Caco-2 (cell line): ENCODE results near the gene TEAD1. TPM values are rescaled to one million over a fixed set of nuclear protein-coding genes. Genes with fewer than 3 reads are reported as not detected.

ENCODE experiments used
- BruUV-seq: library from RNA; stranded (reverse); fragments of 400-500 nt; replicated peaks from 2 replicates; lab custom pipeline; 2021; lab: Mats Ljungman, UMichigan
- CTCF ChIA-PET: fragments of 300-600 bp; sonication (Branson Sonifier 250); formaldehyde crosslinking; loops from one replicate; lab custom pipeline; 2022; ENCODE audit warnings: antibody characterized with exemption; lab: Charles Lee
- POLR2A ChIA-PET: fragments of 300-600 bp; sonication (Branson Sonifier 250); formaldehyde crosslinking; loops from one replicate; lab custom pipeline; 2022; ENCODE audit warnings: antibody characterized with exemption; lab: Charles Lee
- DNase-seq, 2 experiments: peaks; one replicate each; pipeline versions ENCODE4 v3.0.0 to v3.0.0-alpha.2; 2020 to 2022
- H3K27me3 ChIP-seq: replicated peaks from 2 replicates; pipeline ENCODE4 v1.6.0; 2011; ENCODE audit warnings: low read length; ENCODE audit not compliant: control insufficient read depth, insufficient read depth
- H3K36me3 ChIP-seq: 2 replicates; pipeline ENCODE4 v1.5.1; 2011; ENCODE audit warnings: low read length; ENCODE audit not compliant: control insufficient read depth, insufficient read depth
- H3K4me1 ChIP-seq: fragments of 250-450 bp; sonication (Bioruptor Pico); 2 replicates; pipeline ENCODE4 v1.5.1; 2020; ENCODE audit warnings: mild to moderate bottlenecking
- H3K4me3 ChIP-seq: 2 replicates; pipeline ENCODE4 v1.5.1; 2011; ENCODE audit warnings: low read depth, mild to moderate bottlenecking, control low read depth, low read length
- H3K9me3 ChIP-seq: fragments of 250-450 bp; sonication (Bioruptor Pico); 2 replicates; pipeline ENCODE4 v1.5.1; 2020; ENCODE audit warnings: mild to moderate bottlenecking, moderate library complexity
- H3K27ac Mint-ChIP-seq: one replicate; pipeline ENCODE4 v1.8.0; 2022; ENCODE audit warnings: mixed read lengths; ENCODE audit not compliant: unreplicated experiment
- H3K27me3 Mint-ChIP-seq: one replicate; pipeline ENCODE4 v1.8.0; 2022; ENCODE audit warnings: mixed read lengths; ENCODE audit not compliant: insufficient read depth, unreplicated experiment
- H3K36me3 Mint-ChIP-seq: one replicate; pipeline ENCODE4 v1.8.0; 2022; ENCODE audit warnings: mild to moderate bottlenecking, mixed read lengths; ENCODE audit not compliant: insufficient read depth, unreplicated experiment
- H3K4me1 Mint-ChIP-seq: one replicate; pipeline ENCODE4 v1.8.0; 2022; ENCODE audit warnings: low read depth, mixed read lengths; ENCODE audit not compliant: unreplicated experiment
- H3K4me3 Mint-ChIP-seq: one replicate; pipeline ENCODE4 v1.8.0; 2022; ENCODE audit warnings: mild to moderate bottlenecking, moderate library complexity, mixed read lengths; ENCODE audit not compliant: unreplicated experiment
- H3K9me3 Mint-ChIP-seq: one replicate; pipeline ENCODE4 v1.8.0; 2022; ENCODE audit warnings: mixed read lengths; ENCODE audit not compliant: unreplicated experiment
- intact Hi-C: fragments of 100-400 bp; cut with micrococcal nuclease; formaldehyde crosslinking; loops from one replicate; pipeline ENCODE4 v1.10.0; 2022; ENCODE audit not compliant: unreplicated experiment
- total RNA-seq: library from RNA; stranded (reverse); gene quantifications from 2 replicates; pipeline ENCODE4 v1.2.3, GENCODE V29; 2022
- TF ChIP-seq, protein P1 (sequence below), 2 experiments: fragments of 200-600 bp in 1 of 2; IDR thresholded peaks; 1 replicate in 1 of 2; 2 replicates in 1 of 2; pipeline versions ENCODE4 v1.5.1 to v1.8.0; 2011 to 2022; ENCODE audit warnings: antibody characterized with exemption in 1 of 2, control low read depth in 1 of 2, inconsistent platforms in 1 of 2, low read depth in 1 of 2, low read length in 1 of 2, mild to moderate bottlenecking in 1 of 2, moderate library complexity in 1 of 2; ENCODE audit not compliant: insufficient read depth in 1 of 2, severe bottlenecking in 1 of 2, unreplicated experiment in 1 of 2

TEAD1 gene
- total RNA-seq, 1 experiment from 2014 or later, result 144 TPM

DNA sequence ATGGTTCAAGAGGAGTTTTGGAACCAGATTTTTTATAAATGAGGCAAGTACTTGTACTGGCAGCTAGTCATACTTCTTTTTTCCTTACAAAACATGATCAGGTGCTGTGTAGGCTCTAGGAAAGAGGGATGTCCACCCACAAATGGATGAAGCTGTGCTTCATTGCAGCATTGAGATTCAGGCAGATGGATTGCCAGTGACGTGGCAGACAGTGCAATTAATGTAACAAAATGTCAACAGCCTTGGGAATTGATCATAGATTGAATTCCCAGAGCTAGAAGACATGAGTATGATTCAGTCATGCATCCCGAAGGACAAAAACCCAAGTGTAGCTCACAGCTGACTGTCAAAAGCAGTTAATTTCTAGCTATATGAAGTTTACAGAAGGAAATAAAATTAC lies 235.7 kb downstream of the TEAD1 start:
- no TSS peak for BruUV-seq
- CTCF ChIA-PET, result no interaction called here

DNA sequence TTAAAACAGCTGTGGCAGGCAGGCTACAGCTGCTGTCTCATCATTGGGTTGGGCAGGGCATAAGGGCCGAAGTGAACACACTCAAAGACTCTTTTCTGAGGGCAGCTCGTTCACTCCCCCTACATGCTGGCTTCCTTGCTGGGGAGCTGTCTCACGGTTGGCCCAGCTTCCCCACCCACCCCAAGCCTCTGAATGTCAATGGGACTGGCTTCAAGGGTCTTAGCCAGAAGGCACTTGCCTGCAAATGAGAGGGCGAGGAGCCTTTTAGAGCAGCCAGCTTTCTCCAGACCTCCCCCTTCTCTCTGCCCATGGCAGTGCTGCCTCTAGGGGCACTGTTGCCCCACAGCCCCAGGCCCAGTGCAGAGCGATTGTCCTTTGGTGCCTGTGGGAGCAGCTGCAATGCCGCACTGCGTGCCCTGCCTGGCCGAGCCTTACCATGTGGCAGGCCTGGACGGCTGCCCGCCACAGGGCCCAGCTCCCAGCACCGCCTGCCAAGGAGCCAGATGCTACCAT lies 240.2 kb downstream of the TEAD1 start:
- TF ChIP-seq, protein P1, sequence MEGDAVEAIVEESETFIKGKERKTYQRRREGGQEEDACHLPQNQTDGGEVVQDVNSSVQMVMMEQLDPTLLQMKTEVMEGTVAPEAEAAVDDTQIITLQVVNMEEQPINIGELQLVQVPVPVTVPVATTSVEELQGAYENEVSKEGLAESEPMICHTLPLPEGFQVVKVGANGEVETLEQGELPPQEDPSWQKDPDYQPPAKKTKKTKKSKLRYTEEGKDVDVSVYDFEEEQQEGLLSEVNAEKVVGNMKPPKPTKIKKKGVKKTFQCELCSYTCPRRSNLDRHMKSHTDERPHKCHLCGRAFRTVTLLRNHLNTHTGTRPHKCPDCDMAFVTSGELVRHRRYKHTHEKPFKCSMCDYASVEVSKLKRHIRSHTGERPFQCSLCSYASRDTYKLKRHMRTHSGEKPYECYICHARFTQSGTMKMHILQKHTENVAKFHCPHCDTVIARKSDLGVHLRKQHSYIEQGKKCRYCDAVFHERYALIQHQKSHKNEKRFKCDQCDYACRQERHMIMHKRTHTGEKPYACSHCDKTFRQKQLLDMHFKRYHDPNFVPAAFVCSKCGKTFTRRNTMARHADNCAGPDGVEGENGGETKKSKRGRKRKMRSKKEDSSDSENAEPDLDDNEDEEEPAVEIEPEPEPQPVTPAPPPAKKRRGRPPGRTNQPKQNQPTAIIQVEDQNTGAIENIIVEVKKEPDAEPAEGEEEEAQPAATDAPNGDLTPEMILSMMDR (IDR thresholded peaks at IDR 0.05; ENCODE audit: insufficient read depth in 1 of 2, low read depth in 1 of 2, low read length in 1 of 2, severe bottlenecking in 1 of 2, unreplicated experiment in 1 of 2), result peak; percentile 76 to 89
- H3K27me3 Mint-ChIP-seq, result no peaks in the 10 kb centered on the region
- H3K4me3 Mint-ChIP-seq, result no peak overlapping the region
- H3K36me3 ChIP-seq, result no peaks in the 10 kb centered on the region
- no peaks in the 10 kb centered on the region for H3K27me3 ChIP-seq
- no TSS peak for BruUV-seq
- peak; percentile 46 to 67 for DNase-seq
- no peak overlapping the region for H3K4me3 ChIP-seq
- no peaks in the 10 kb centered on the region for H3K9me3 ChIP-seq
- CTCF ChIA-PET, result interaction anchor here (0.6 to 1.3 kb wide), 9 partner anchors 9 to 583 kb away, joined by 3 to 9 read pairs (median 4); partner anchors contain the start of gene PARVA
- H3K27ac Mint-ChIP-seq, result no peak overlapping the region
- POLR2A ChIA-PET, result no interaction called here
- H3K36me3 Mint-ChIP-seq, result peaks cover 27% of the 10 kb centered on the region
- intact Hi-C loops, result no loop called here
- no peaks in the 10 kb centered on the region for H3K9me3 Mint-ChIP-seq
- H3K4me1 ChIP-seq, result no peaks in the 10 kb centered on the region
- no peaks in the 10 kb centered on the region for H3K4me1 Mint-ChIP-seq

More for the DNA sequence above, 235.7 kb downstream of the TEAD1 start:
- TF ChIP-seq, protein P1 (IDR thresholded peaks at IDR 0.05; ENCODE audit: insufficient read depth in 1 of 2, low read depth in 1 of 2, low read length in 1 of 2, severe bottlenecking in 1 of 2, unreplicated experiment in 1 of 2), result no peak
- no peak overlapping the region for H3K27ac Mint-ChIP-seq
- H3K36me3 Mint-ChIP-seq, result peaks cover 24% of the 10 kb centered on the region
- DNase-seq, result no peak
- H3K4me3 Mint-ChIP-seq, result no peak overlapping the region
- H3K4me3 ChIP-seq, result no peak overlapping the region
- H3K9me3 ChIP-seq, result no peaks in the 10 kb centered on the region
- H3K4me1 Mint-ChIP-seq, result no peaks in the 10 kb centered on the region
- H3K4me1 ChIP-seq, result no peaks in the 10 kb centered on the region
- no peaks in the 10 kb centered on the region for H3K9me3 Mint-ChIP-seq
- POLR2A ChIA-PET, result no interaction called here
- no peaks in the 10 kb centered on the region for H3K27me3 Mint-ChIP-seq
- intact Hi-C loops, result no loop called here
- no peaks in the 10 kb centered on the region for H3K36me3 ChIP-seq
- H3K27me3 ChIP-seq, result no peaks in the 10 kb centered on the region

DNA sequence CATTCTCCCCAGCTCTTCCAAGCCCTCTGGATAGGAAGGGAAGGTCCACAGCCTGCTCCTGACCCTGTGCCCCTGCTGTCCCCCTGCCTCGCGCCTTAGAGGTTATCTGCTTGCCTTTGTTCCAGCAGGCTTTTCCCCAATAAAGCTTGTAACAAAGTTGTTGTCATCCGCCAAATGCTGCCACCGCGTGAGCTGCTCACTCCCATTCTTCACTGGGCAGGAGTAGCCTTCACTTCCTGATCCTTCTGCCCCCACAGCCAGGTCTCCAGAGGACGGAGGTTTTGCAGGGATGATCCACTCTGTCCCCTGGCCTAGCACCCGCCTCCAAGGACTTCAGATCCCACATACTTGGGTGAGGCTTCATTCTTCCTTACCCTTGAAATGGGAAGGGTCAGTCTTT lies 240.9 kb downstream of the TEAD1 start:
- no TSS peak for BruUV-seq
- Mint-ChIP-seq H3K36me3 (peaks cover 26% of the 10 kb centered on the region), H3K27ac (no peak overlapping the region), H3K4me1 (no peaks in the 10 kb centered on the region), H3K4me3 (no peak overlapping the region), H3K9me3 (no peaks in the 10 kb centered on the region), H3K27me3 (no peaks in the 10 kb centered on the region)
- ChIA-PET POLR2A (no interaction called here), CTCF (interaction anchor here (1.1 to 1.3 kb wide), 4 partner anchors 8 to 538 kb away, joined by 4 to 6 read pairs (median 4); partner anchors contain the start of gene PARVA)
- no peaks in the 10 kb centered on the region for H3K9me3 ChIP-seq
- H3K27me3 ChIP-seq, result no peaks in the 10 kb centered on the region
- DNase-seq, result no peak
- H3K36me3 ChIP-seq, result no peaks in the 10 kb centered on the region
- no peaks in the 10 kb centered on the region for H3K4me1 ChIP-seq
- intact Hi-C loops, result no loop called here
- no peak overlapping the region for H3K4me3 ChIP-seq
- TF ChIP-seq, protein P1 (IDR thresholded peaks at IDR 0.05; ENCODE audit: insufficient read depth in 1 of 2, low read depth in 1 of 2, low read length in 1 of 2, severe bottlenecking in 1 of 2, unreplicated experiment in 1 of 2), result no peak
